GM23338 (cell line): Measurements from ENCODE around the gene SERPINA6. TPM values are rescaled to one million over a fixed set of nuclear protein-coding genes. Genes with fewer than 3 reads are reported as not detected.

Experiments
- ATAC-seq: fragments of 200-7000 bp; cut with Tn5 transposase; 3 replicates; pipeline ENCODE4 v1.9.1; 2020
- DNase-seq: peaks from one replicate; pipeline ENCODE4 v3.0.0-alpha.2; 2015; ENCODE audit warnings: low spot score
- H2AFZ ChIP-seq: fragments of 200-600 bp; sonication (generic); 2 replicates; pipeline ENCODE4 v1.8.0; 2016; ENCODE audit warnings: antibody characterized with exemption, mild to moderate bottlenecking, moderate library complexity
- H3F3A ChIP-seq: fragments of 200-600 bp; sonication (generic); replicated peaks from 2 replicates; pipeline ENCODE4 v1.8.0; 2017; ENCODE audit warnings: antibody characterized with exemption, mixed run types, low read depth
- H3K27ac ChIP-seq: fragments of 200-600 bp; sonication (generic); 2 replicates; pipeline ENCODE4 v1.6.1; 2016; ENCODE audit warnings: low read depth
- H3K27me3 ChIP-seq: fragments of 200-600 bp; sonication (generic); 2 replicates; pipeline ENCODE4 v1.8.0; 2016; ENCODE audit warnings: mild to moderate bottlenecking, mixed run types, moderate library complexity; ENCODE audit not compliant: insufficient read depth
- H3K36me3 ChIP-seq: fragments of 200-600 bp; sonication (generic); 2 replicates; pipeline ENCODE4 v1.8.0; 2016; ENCODE audit warnings: mild to moderate bottlenecking; ENCODE audit not compliant: insufficient read depth
- H3K4me1 ChIP-seq: fragments of 200-600 bp; sonication (generic); 2 replicates; pipeline ENCODE4 v1.8.0; 2016; ENCODE audit warnings: mild to moderate bottlenecking, moderate library complexity; ENCODE audit not compliant: insufficient read depth
- H3K4me2 ChIP-seq: fragments of 200-600 bp; sonication (generic); 2 replicates; pipeline ENCODE4 v1.7.1; 2017; ENCODE audit warnings: mixed run types
- H3K4me3 ChIP-seq: fragments of 200-600 bp; sonication (generic); 2 replicates; pipeline ENCODE4 v1.6.1; 2016; ENCODE audit warnings: mixed run types
- H3K79me2 ChIP-seq: fragments of 200-600 bp; sonication (generic); replicated peaks from 2 replicates; pipeline ENCODE4 v1.8.0; 2017; ENCODE audit warnings: mild to moderate bottlenecking; ENCODE audit not compliant: insufficient read depth
- H3K9me2 ChIP-seq: fragments of 200-600 bp; sonication (generic); 2 replicates; pipeline ENCODE4 v1.8.0; 2017; ENCODE audit not compliant: insufficient read depth
- H4K20me1 ChIP-seq: fragments of 200-600 bp; sonication (generic); replicated peaks from 2 replicates; pipeline ENCODE4 v1.8.0; 2017; ENCODE audit warnings: mild to moderate bottlenecking; ENCODE audit not compliant: insufficient read depth
- H3K27ac Mint-ChIP-seq: 2 replicates; pipeline ENCODE4 v1.8.0; 2020; ENCODE audit warnings: inconsistent platforms, mild to moderate bottlenecking, moderate library complexity, mixed read lengths
- H3K27me3 Mint-ChIP-seq: 3 replicates; pipeline ENCODE4 v1.8.0; 2022; ENCODE audit warnings: low read depth, mild to moderate bottlenecking, moderate library complexity, mixed read lengths, inconsistent platforms; ENCODE audit not compliant: insufficient read depth, poor library complexity
- H3K36me3 Mint-ChIP-seq: 3 replicates; pipeline ENCODE4 v1.8.0; 2021; ENCODE audit warnings: low read depth, mild to moderate bottlenecking, inconsistent platforms, moderate library complexity, mixed read lengths
- H3K4me1 Mint-ChIP-seq: 3 replicates; pipeline ENCODE4 v1.8.0; 2020; ENCODE audit warnings: mild to moderate bottlenecking, inconsistent platforms, mixed read lengths
- H3K4me3 Mint-ChIP-seq: 3 replicates; pipeline ENCODE4 v1.8.0; 2021; ENCODE audit warnings: moderate library complexity, mild to moderate bottlenecking, inconsistent platforms, mixed read lengths
- H3K9me3 Mint-ChIP-seq: 3 replicates; pipeline ENCODE4 v1.8.0; 2020; ENCODE audit warnings: moderate library complexity, mild to moderate bottlenecking, inconsistent platforms, mixed read lengths
- CREB1 ChIP-seq: fragments of 250-450 bp; sonication (Bioruptor Pico); IDR thresholded peaks from 2 replicates; pipeline ENCODE4 v1.5.0; 2020; ENCODE audit warnings: low read depth, mild to moderate bottlenecking, moderate library complexity
- CTCF ChIP-seq, 2 experiments: fragments of 200-600 bp in 1 of 2; sonication (generic) in 1 of 2; conservative IDR thresholded peaks; 2 replicates each; pipeline versions ENCODE4 v1.5.1 to v1.6.1; 2016 to 2017; ENCODE audit warnings: antibody characterized with exemption in 2 of 2, low read depth in 2 of 2, mild to moderate bottlenecking in 2 of 2, moderate library complexity in 1 of 2
- JUNB ChIP-seq: IDR thresholded peaks from one replicate; pipeline ENCODE4 v1.6.1; 2016; ENCODE audit warnings: antibody characterized with exemption; ENCODE audit not compliant: unreplicated experiment
- NANOG ChIP-seq: IDR thresholded peaks from 2 replicates; pipeline ENCODE4 v1.6.1; 2016; ENCODE audit warnings: antibody characterized with exemption, borderline replicate concordance
- POLR2AphosphoS5 ChIP-seq: IDR thresholded peaks from 2 replicates; pipeline ENCODE4 v1.6.1; 2016; ENCODE audit warnings: antibody characterized with exemption, low read depth
- polyA plus RNA-seq: library from polyadenylated mRNA; unstranded; fragments of >200 nt; fragmentation: Nextera tagmentation; extraction: Ambion mirVana; gene quantifications from 2 replicates; pipeline ENCODE4 v1.2.1, GENCODE V29; 2016
- total RNA-seq: library from RNA; depleted of rRNA; stranded (reverse); fragments of >200 nt; shearing (Covaris generic); gene quantifications from 2 replicates; pipeline ENCODE4 v1.2.3, GENCODE V29; 2014
- TF ChIP-seq, protein P1 (sequence below): IDR thresholded peaks from 2 replicates; pipeline ENCODE4 v1.6.1; 2016; ENCODE audit warnings: antibody characterized with exemption

SERPINA6 gene
- total and polyA plus RNA-seq, 2 experiments from 2014 or later = not detected

- Histone ChIP-seq H3F3A (no peaks in the 10 kb centered on the region), H3K27me3 (no peaks in the 10 kb centered on the region), H3K4me1 (no peaks in the 10 kb centered on the region; the same call in 1 of the 2 replicates), H4K20me1 (no peaks in the 10 kb centered on the region), H2AFZ (no peak overlapping the region), H3K27ac (no peak overlapping the region), H3K4me3 (no peak overlapping the region), H3K9me2 (0 out of 2 replicates have a peak, but pooled peaks cover 10% of the 10 kb centered on the region), H3K79me2 (no peaks in the 10 kb centered on the region), H3K4me2 (no peak overlapping the region), H3K36me3 (no peaks in the 10 kb centered on the region)
- Mint-ChIP-seq H3K27ac (peak overlapping the region; percentile 22; the same call in 1 of the 2 replicates), H3K36me3 (no peaks in the 10 kb centered on the region), H3K4me1 (peaks cover 7% of the 10 kb centered on the region; the same call in 2 of the 3 replicates), H3K27me3 (peaks cover 6% of the 10 kb centered on the region), H3K9me3 (no peaks in the 10 kb centered on the region), H3K4me3 (no peak overlapping the region)
- DNase-seq = peak; percentile 75
- TF ChIP-seq NANOG (no peak), JUNB (no peak), CTCF (conservative IDR thresholded peaks at IDR 0.05; ENCODE audit: low read depth in 2 of 2) (peak; percentile 47 to 57)
- ATAC-seq = peak; percentile 84
Measured at GRCh38 chr14:94288610-94289465, 34.3 kb downstream of the SERPINA6 start.

- Histone ChIP-seq H3K79me2 (no peaks in the 10 kb centered on the region), H3K27me3 (no peaks in the 10 kb centered on the region), H3F3A (no peaks in the 10 kb centered on the region), H3K4me2 (no peak overlapping the region), H3K9me2 (0 out of 2 replicates have a peak, but pooled peaks cover 7% of the 10 kb centered on the region), H4K20me1 (no peaks in the 10 kb centered on the region), H3K36me3 (no peaks in the 10 kb centered on the region), H3K27ac (no peak overlapping the region), H3K4me1 (no peaks in the 10 kb centered on the region; the same call in 1 of the 2 replicates), H3K4me3 (no peak overlapping the region), H2AFZ (no peak overlapping the region)
- Mint-ChIP-seq H3K9me3 (no peaks in the 10 kb centered on the region), H3K4me1 (peaks cover 7% of the 10 kb centered on the region; the same call in 2 of the 3 replicates), H3K36me3 (no peaks in the 10 kb centered on the region), H3K4me3 (no peak overlapping the region), H3K27ac (no peak overlapping the region), H3K27me3 (peaks cover 6% of the 10 kb centered on the region)
- ATAC-seq (no peak), DNase-seq (no peak)
- TF ChIP-seq CREB1 (CRISPR knock-in tag) (no peak), JUNB (no peak), POLR2AphosphoS5 (no peak)
- TF ChIP-seq, protein P1, sequence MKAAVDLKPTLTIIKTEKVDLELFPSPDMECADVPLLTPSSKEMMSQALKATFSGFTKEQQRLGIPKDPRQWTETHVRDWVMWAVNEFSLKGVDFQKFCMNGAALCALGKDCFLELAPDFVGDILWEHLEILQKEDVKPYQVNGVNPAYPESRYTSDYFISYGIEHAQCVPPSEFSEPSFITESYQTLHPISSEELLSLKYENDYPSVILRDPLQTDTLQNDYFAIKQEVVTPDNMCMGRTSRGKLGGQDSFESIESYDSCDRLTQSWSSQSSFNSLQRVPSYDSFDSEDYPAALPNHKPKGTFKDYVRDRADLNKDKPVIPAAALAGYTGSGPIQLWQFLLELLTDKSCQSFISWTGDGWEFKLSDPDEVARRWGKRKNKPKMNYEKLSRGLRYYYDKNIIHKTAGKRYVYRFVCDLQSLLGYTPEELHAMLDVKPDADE = no peak
Measured at GRCh38 chr14:94285158-94285557, 38.0 kb downstream of the SERPINA6 start.
